Smooth muscle cell (in vitro differentiated cells): ENCODE data around the gene GRIN2A. TPM values are rescaled to one million over a fixed set of nuclear protein-coding genes. Genes with fewer than 3 reads are reported as not detected.

Experiments
- DNase-seq: peaks from one replicate; lab custom pipeline; 2025; ENCODE audit not compliant: unreplicated experiment; lab: John Stamatoyannopoulos, UW
- H2AFZ ChIP-seq: fragments of 200-600 bp; sonication (generic); 2 replicates; pipeline ENCODE4 v1.6.0; 2016; ENCODE audit warnings: antibody characterized with exemption, low read depth, mild to moderate bottlenecking
- H3F3A ChIP-seq: fragments of 200-600 bp; sonication (generic); 2 replicates; pipeline ENCODE4 v1.6.0; 2017; ENCODE audit warnings: antibody characterized with exemption, low read depth
- H3K27ac ChIP-seq: fragments of 200-600 bp; sonication (generic); 2 replicates; pipeline ENCODE4 v1.5.1; 2016; ENCODE audit warnings: low read depth, mild to moderate bottlenecking
- H3K27me3 ChIP-seq: fragments of 200-600 bp; sonication (generic); 2 replicates; pipeline ENCODE4 v1.6.1; 2016; ENCODE audit warnings: low read depth, mild to moderate bottlenecking
- H3K36me3 ChIP-seq: fragments of 200-600 bp; sonication (generic); 2 replicates; pipeline ENCODE4 v1.5.1; 2016; ENCODE audit warnings: low read depth
- H3K4me1 ChIP-seq: fragments of 200-600 bp; sonication (generic); 2 replicates; pipeline ENCODE4 v1.5.1; 2016; ENCODE audit warnings: low read depth
- H3K4me2 ChIP-seq: fragments of 200-600 bp; sonication (generic); 2 replicates; pipeline ENCODE4 v1.6.0; 2016; ENCODE audit warnings: mild to moderate bottlenecking
- H3K4me3 ChIP-seq: fragments of 200-600 bp; sonication (generic); 2 replicates; pipeline ENCODE4 v1.5.1; 2016; ENCODE audit warnings: mild to moderate bottlenecking
- H3K79me2 ChIP-seq: fragments of 200-600 bp; sonication (generic); 2 replicates; pipeline ENCODE4 v1.6.0; 2016; ENCODE audit warnings: low read depth, mild to moderate bottlenecking
- H3K9ac ChIP-seq: fragments of 200-600 bp; sonication (generic); 2 replicates; pipeline ENCODE4 v1.6.0; 2016; ENCODE audit warnings: low read depth
- H3K9me3 ChIP-seq: fragments of 200-600 bp; sonication (generic); replicated peaks from 2 replicates; pipeline ENCODE4 v1.5.1; 2016; ENCODE audit warnings: low read depth
- H4K20me1 ChIP-seq: fragments of 200-600 bp; sonication (generic); 2 replicates; pipeline ENCODE4 v1.6.0; 2016; ENCODE audit warnings: low read depth
- WGBS: methylation state at CpG from one replicate; pipeline ENCODE4 v1.1.7; 2016; ENCODE audit warnings: low lambda C conversion rate; 5-methylcytosine and 5-hydroxymethylcytosine counted together
- polyA plus RNA-seq: library from polyadenylated mRNA; unstranded; fragments of >200 nt; fragmentation: Nextera tagmentation; extraction: Ambion mirVana; gene quantifications from 2 replicates; pipeline ENCODE4 v1.2.1, GENCODE V29; 2016
- total RNA-seq: library from RNA; depleted of rRNA; stranded (reverse); fragments of >200 nt; gene quantifications from 2 replicates; pipeline ENCODE4 v1.2.3, GENCODE V29; 2014
- TF ChIP-seq, protein P1 (sequence below): fragments of 200-600 bp; sonication (generic); IDR thresholded peaks from 2 replicates; pipeline ENCODE4 v1.5.1; 2017; ENCODE audit warnings: borderline replicate concordance, mild to moderate bottlenecking, antibody characterized with exemption; ENCODE audit not compliant: insufficient read depth, poor library complexity, severe bottlenecking

Gene GRIN2A
- total and polyA plus RNA-seq, 2 experiments from 2014 or later, result 0.02 to 0.13 TPM

DNA sequence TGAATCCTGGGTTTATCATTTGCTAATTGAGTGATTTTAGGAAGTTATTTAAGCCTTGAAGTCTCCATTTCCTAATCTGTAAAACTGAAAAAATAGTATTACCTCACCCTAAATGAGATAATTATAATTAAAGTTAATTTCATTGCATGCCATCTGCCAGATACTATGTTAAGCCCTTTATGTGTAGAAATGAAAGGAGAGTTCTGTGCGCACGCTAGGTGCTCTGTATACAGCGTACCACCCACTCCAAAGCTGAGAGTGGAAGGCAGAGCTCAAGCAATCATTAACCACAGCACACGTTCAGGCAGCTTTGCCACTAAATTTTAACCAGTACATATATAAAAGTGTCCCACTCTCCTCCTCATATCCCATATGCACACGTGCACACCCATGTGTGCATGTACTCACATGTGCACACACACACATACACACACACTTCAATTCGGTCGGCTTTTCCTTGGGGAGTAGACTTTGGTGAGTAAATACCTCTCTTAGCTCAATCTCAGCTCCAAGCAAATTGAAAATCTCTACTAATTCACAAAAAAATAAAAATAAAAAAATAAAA, 204.8 kb downstream of the GRIN2A start:
- no peaks in the 10 kb centered on the region for H3K79me2 ChIP-seq
- 92% methylated on average over 7 of the region's 7 CpGs for WGBS
- DNase-seq, result no peak
- no peaks in the 10 kb centered on the region for H3K4me1 ChIP-seq
- no peaks in the 10 kb centered on the region for H3K36me3 ChIP-seq
- no peak overlapping the region for H2AFZ ChIP-seq
- H3F3A ChIP-seq, result no peaks in the 10 kb centered on the region
- H3K27me3 ChIP-seq, result no peaks in the 10 kb centered on the region
- H3K9me3 ChIP-seq, result no peaks in the 10 kb centered on the region
- TF ChIP-seq, protein P1, sequence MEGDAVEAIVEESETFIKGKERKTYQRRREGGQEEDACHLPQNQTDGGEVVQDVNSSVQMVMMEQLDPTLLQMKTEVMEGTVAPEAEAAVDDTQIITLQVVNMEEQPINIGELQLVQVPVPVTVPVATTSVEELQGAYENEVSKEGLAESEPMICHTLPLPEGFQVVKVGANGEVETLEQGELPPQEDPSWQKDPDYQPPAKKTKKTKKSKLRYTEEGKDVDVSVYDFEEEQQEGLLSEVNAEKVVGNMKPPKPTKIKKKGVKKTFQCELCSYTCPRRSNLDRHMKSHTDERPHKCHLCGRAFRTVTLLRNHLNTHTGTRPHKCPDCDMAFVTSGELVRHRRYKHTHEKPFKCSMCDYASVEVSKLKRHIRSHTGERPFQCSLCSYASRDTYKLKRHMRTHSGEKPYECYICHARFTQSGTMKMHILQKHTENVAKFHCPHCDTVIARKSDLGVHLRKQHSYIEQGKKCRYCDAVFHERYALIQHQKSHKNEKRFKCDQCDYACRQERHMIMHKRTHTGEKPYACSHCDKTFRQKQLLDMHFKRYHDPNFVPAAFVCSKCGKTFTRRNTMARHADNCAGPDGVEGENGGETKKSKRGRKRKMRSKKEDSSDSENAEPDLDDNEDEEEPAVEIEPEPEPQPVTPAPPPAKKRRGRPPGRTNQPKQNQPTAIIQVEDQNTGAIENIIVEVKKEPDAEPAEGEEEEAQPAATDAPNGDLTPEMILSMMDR, result no peak
- H3K27ac ChIP-seq, result no peak overlapping the region
- no peak overlapping the region for H3K9ac ChIP-seq
- H3K4me3 ChIP-seq, result no peak overlapping the region
- H3K4me2 ChIP-seq, result no peak overlapping the region
- H4K20me1 ChIP-seq, result no peaks in the 10 kb centered on the region

DNA sequence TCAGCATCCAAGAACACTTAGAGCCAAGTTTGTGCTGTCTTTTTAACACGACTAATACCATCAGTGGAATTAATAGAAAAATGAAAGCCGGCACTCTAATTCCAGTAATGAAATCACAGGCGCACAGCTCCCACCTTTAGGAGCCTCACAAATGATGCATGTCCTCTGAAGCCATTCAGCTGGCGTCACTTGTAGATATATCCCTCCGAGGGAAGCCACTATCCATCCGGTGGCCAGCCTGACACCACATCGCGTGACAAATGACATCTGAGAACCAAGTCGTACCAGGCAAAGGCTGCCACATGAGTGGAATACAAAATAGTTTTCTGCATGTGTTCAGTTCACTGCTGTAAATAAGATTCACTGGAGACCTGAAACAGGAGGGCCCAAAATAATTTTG, 205.6 kb downstream of the GRIN2A start:
- no peaks in the 10 kb centered on the region for H3K27me3 ChIP-seq
- 94% methylated on average over 9 of the region's 9 CpGs for WGBS
- H3K79me2 ChIP-seq, result no peaks in the 10 kb centered on the region
- H2AFZ ChIP-seq, result no peak overlapping the region
- H3K27ac ChIP-seq, result no peak overlapping the region
- H3K9ac ChIP-seq, result no peak overlapping the region
- H3K4me3 ChIP-seq, result no peak overlapping the region
- H3K4me1 ChIP-seq, result no peaks in the 10 kb centered on the region
- no peaks in the 10 kb centered on the region for H3F3A ChIP-seq
- no peaks in the 10 kb centered on the region for H3K9me3 ChIP-seq
- no peaks in the 10 kb centered on the region for H3K36me3 ChIP-seq
- no peak for DNase-seq
- H4K20me1 ChIP-seq, result no peaks in the 10 kb centered on the region
- TF ChIP-seq, protein P1, result no peak
- H3K4me2 ChIP-seq, result no peak overlapping the region

DNA sequence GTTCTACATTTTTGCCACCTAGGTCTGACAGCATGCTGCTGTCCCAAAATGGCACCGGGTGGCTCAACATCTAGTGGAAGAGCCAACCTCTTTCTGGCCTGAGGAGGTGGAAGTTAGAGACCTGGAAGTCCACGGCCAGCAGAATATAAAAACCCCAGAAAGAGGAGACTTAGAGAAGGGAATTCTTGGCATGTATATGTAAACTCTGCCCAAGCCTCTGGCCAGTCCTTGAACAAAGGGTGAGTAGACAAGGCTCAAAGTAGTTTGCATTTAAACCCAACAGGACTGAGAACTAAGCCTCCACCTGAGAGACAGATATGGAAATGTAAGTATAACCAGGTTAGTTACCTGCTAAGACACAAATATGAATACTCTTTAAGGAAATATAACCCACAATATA, 210.3 kb downstream of the GRIN2A start:
- WGBS, result 60% methylated on average over 2 of the region's 2 CpGs

More for the DNA sequence above, 210.3 kb downstream of the GRIN2A start:
- Histone ChIP-seq H3K9me3 (no peaks in the 10 kb centered on the region), H3K27ac (no peak overlapping the region), H4K20me1 (no peaks in the 10 kb centered on the region), H2AFZ (no peak overlapping the region), H3K36me3 (no peaks in the 10 kb centered on the region), H3K4me2 (no peak overlapping the region), H3K79me2 (no peaks in the 10 kb centered on the region), H3K27me3 (no peaks in the 10 kb centered on the region), H3K4me1 (no peaks in the 10 kb centered on the region), H3F3A (no peaks in the 10 kb centered on the region), H3K4me3 (no peak overlapping the region), H3K9ac (no peak overlapping the region)
- no peak for DNase-seq
- TF ChIP-seq, protein P1, result no peak
